Measurements from ENCODE around the gene GID8.

- no peak for TF ChIP-seq ZNF445 (CRISPR knock-in tag; IDR thresholded peaks at IDR 0.05; ENCODE audit: low read depth)
- TF ChIP-seq MEF2A (IDR thresholded peaks at IDR 0.05; ENCODE audit: control insufficient read depth, low read depth, low read length), result no peak
- TF ChIP-seq CEBPB (tag; IDR thresholded peaks at IDR 0.05), result no peak
- TF ChIP-seq, protein P1, sequence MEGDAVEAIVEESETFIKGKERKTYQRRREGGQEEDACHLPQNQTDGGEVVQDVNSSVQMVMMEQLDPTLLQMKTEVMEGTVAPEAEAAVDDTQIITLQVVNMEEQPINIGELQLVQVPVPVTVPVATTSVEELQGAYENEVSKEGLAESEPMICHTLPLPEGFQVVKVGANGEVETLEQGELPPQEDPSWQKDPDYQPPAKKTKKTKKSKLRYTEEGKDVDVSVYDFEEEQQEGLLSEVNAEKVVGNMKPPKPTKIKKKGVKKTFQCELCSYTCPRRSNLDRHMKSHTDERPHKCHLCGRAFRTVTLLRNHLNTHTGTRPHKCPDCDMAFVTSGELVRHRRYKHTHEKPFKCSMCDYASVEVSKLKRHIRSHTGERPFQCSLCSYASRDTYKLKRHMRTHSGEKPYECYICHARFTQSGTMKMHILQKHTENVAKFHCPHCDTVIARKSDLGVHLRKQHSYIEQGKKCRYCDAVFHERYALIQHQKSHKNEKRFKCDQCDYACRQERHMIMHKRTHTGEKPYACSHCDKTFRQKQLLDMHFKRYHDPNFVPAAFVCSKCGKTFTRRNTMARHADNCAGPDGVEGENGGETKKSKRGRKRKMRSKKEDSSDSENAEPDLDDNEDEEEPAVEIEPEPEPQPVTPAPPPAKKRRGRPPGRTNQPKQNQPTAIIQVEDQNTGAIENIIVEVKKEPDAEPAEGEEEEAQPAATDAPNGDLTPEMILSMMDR (IDR thresholded peaks at IDR 0.05 in 2 of 3, conservative IDR thresholded peaks at IDR 0.05 in 1 of 3; ENCODE audit: insufficient read depth in 2 of 3, low read depth in 1 of 3, low read length in 3 of 3), result no peak
- TF ChIP-seq NFE2L1 (tag; IDR thresholded peaks at IDR 0.05; ENCODE audit: borderline replicate concordance, low read depth), result no peak
- TF ChIP-seq IRF1 (CRISPR knock-in tag; IDR thresholded peaks at IDR 0.05; ENCODE audit: borderline replicate concordance), result no peak
- no peak for TF ChIP-seq ZNF444 (CRISPR knock-in tag; IDR thresholded peaks at IDR 0.05)
- no peak for TF ChIP-seq SMC3 (conservative IDR thresholded peaks at IDR 0.05; ENCODE audit: insufficient read depth, low read depth, low read length)
Observed at GRCh38 chr20:62976886-62977285, 38.9 kb downstream of the GID8 start.
